CD1c-positive myeloid dendritic cell (primary cell): Measurements from ENCODE around the gene GPX3.

ENCODE experiments used
- DNase-seq: peaks from one replicate; pipeline ENCODE4 v3.0.0-alpha.2; 2016; ENCODE audit errors: extremely low spot score

GPX3 gene, protein sequence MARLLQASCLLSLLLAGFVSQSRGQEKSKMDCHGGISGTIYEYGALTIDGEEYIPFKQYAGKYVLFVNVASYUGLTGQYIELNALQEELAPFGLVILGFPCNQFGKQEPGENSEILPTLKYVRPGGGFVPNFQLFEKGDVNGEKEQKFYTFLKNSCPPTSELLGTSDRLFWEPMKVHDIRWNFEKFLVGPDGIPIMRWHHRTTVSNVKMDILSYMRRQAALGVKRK

GRCh38 chr5:151020304-151021110 is at the start of gene GPX3:
Gene GPX3 (plus strand): TSS chr5:151020591. CDS start chr5:151020655, 64 bp downstream.
- DNase-seq: peak; percentile 95

GRCh38 chr5:150978590-150978989 is 41.8 kb upstream of the GPX3 start:
- DNase-seq: no peak

- no peak for DNase-seq
Observed at GRCh38 chr5:150987746-150988145, 32.6 kb upstream of the GPX3 start.

DNA sequence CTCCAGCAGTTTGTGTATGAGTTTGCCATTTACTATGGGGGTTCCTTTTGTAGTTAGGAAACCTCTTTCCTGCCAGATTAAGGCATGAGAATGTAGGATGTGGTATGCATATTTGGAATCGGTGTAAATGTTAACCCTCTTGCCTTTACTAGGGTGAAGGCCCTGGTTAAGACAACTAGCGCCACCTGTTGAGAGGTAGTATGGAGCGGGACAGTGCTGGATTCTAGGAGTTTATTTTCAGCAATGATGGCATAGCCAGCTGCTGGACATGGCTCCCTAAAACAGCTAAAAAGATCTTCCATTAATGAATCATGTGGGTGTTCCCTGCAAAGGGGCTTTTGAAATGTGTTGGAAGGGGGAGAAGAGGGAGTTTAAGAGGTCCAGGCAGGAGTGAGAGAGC is 30.7 kb upstream of the GPX3 start:
- no peak for DNase-seq

DNA sequence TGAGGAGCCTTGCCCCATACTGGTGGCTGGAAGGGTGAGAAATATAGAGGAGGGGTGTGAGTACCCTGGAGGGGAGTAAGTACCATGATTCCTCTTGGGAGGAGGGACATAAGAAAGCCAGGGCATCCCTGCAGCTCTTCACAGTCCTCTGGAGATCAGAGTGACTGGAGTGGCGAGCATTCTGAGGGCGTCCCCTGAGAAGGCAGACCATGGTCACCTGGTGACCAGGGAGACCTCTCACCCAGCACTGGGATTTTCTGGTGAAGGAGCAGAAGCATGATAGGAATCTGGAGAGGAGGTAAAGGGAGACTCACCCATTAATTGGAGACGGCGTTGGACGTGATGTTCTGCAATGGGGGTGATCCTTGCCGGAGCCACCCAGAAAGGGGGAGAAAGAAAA is 27.7 kb upstream of the GPX3 start:
- no peak for DNase-seq

GRCh38 chr5:150993422-150993821 is 27.0 kb upstream of the GPX3 start:
- no peak for DNase-seq

DNA sequence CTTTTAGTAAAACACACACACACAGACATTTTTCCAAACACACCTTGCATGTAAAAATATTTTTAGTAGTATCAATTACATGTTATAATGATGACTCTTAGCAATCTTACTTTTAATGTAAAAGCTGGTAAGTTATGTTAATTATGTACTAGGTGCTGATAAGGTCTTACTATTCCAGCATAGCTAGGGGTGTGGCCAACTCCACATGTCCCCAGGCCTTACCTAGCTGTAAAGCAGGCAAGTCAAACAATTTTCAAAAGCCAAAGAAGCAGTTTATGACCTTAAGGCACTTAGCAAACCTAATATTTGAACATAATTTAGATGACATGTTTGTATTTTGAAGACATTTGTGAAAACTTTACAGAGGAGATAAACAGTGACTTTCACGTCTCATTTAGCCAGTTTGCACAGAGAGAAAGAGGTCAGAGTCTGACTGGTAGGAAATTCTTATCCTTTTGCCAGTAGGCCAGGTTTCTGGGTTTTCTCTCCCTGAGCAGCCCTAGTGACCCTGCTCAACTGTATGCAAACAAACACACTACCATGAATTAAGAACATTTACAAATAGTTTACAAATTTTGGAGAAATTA is 26.5 kb upstream of the GPX3 start:
- no peak for DNase-seq

- no peak for DNase-seq
Observed at GRCh38 chr5:150999704-151000442, 20.5 kb upstream of the GPX3 start.

DNA sequence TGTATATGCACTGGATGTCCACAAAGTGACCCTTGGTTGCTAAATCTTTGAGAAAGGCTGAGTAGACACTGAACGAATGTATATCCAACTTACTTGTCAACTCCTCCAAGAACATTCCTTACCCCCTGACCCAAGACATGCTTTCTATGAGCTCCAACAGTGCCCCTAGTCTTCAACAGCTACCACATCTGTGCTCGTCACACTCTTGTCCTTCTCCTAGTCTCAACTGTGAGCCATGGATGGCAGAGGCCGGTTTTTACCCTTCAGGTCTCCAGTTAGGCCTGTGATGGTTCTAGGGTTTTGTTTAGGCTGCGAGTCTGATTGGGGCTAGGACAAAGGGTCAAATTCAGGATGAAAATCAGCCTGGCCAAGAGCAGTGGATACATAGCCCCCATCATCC is 19.0 kb upstream of the GPX3 start:
- DNase-seq: no peak

- peak; percentile 55 for DNase-seq
Observed at GRCh38 chr5:151002250-151002649, 18.1 kb upstream of the GPX3 start.

GRCh38 chr5:151002681-151003502 is 17.5 kb upstream of the GPX3 start:
- no peak for DNase-seq

DNA sequence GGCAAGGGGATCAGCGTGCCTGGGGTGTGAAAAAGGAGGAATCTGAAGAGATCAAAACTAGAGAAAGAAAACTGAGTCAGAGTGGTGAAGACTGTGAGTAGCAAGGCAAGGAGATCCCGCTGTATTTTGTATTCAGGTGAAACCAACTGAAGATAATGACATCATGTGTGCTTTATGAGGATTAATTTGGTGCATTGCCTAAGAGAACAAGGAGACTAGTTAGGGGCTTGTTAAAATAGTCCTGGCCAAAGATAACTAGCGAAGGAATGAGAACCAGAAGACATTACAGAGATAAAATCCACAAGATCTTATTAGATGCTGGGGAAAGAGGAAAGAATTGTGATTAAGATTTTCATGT is 16.9 kb upstream of the GPX3 start:
- no peak for DNase-seq

GRCh38 chr5:151004499-151004898 is 15.9 kb upstream of the GPX3 start:
- no peak for DNase-seq

DNA sequence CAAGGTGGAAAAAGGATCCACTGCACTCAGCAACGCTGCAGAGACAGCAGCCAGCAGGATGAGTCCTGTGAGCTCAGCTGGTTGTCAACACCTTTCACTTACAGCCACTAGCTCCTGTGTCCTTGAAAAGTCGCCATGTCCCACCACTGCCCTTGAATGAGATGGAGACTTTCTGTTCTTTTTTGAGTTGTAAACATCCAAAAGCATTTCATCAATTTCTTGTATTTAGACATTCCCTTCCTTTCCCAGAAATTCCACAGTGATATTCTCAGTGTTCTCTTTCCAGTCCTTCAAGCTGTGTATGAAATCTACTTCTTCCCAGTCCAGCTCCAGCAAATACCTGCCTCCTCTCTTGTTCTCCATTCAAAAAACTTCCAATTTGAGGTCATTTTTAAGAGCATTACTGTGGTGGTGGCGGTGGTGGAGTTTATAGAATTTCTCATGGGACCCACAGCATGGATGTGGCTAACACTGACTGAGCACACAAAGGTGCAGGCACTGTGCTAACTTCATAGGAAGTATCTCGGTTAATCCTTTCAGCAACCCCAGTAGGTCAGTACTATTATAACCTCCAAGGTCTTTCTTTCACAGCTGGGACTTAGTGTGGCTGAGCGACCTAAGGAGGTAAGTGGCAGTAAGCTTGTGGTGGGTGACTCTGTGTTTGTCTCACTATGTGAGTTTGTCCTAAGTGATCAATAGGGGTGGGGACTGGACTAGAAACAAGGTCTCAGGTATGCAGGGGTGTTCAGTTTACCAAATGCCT is 15.0 kb upstream of the GPX3 start:
- no peak for DNase-seq

DNA sequence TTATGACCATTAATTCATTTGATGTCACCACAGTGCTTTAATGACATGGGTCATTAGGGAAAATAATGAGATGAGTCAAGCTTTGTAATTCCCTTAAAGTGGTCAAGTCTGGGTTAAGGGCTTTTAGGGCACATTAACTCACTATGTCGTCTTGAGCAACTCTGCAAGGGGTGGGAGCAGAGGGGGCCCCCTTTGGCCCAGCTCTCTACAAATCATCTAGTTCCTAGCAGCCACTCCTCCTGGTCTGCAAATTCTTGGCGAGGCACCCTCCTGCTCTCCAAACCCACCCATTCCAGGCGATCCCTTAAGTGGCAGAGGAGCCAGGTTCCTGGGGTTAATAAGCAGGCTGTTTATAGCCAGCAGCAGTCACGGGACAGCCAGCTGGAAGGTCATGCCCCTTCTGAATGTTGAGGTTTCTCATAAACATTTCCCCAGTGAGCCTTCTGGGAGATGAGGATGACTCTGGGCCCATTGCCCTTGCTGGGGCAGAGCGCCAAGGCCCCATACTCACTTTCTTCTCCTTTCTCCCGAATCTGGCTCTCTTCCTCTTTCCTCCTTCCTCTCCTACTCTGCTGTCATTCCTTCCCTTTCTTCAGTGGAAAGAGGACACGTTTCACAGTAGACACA is 14.3 kb upstream of the GPX3 start:
- DNase-seq: peak; percentile 53

GRCh38 chr5:151006704-151007334 is 13.6 kb upstream of the GPX3 start:
- DNase-seq: no peak

DNA sequence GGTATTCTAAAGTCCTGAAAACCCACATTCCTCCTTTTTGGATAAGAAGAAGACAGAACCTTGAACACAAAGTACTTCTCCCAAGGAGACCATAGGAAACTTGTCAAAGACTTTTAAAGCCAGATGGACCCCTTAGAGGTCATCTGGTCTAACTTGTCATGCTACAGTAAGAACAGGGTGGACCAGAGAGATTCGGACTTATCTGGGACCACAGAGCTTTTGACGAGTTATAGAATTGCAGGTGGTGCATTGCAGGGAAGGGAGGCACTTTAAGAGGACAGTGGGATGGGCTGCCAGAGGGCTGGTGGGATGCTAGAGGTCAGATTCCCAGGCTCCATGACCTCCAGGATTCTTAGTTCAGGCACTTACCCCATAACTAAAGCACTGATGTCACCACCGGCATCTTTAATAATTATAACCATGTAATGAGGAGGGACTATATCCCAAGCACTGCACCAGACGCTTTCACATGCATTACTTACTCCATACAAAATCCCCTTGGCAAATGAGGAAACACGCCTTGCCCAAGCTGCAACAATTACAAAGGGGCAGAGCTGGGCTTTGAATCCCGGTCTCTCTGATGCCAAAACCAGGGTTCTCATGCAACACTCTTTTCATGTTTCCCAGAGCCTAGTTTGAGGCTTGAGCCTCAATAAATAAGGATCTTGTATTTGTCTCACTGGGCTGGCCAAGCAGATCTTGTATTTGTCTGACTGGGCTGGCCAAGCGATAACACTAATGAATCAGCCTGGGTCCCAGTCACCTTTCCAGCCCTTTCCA is 12.8 kb upstream of the GPX3 start:
- no peak for DNase-seq

- DNase-seq: no peak
Observed at GRCh38 chr5:151008210-151008491, 12.2 kb upstream of the GPX3 start.

GRCh38 chr5:151008906-151009305 is 11.5 kb upstream of the GPX3 start:
- DNase-seq: no peak
